NOMO-1 treated with DMSO at 0.1 percent for 48 hours (cell line): ENCODE data around the gene PPP1R12C.

Source experiments
- DNase-seq: peaks from one replicate; lab custom pipeline; 2025; ENCODE audit not compliant: unreplicated experiment; lab: John Stamatoyannopoulos, UW

Gene PPP1R12C

DNA sequence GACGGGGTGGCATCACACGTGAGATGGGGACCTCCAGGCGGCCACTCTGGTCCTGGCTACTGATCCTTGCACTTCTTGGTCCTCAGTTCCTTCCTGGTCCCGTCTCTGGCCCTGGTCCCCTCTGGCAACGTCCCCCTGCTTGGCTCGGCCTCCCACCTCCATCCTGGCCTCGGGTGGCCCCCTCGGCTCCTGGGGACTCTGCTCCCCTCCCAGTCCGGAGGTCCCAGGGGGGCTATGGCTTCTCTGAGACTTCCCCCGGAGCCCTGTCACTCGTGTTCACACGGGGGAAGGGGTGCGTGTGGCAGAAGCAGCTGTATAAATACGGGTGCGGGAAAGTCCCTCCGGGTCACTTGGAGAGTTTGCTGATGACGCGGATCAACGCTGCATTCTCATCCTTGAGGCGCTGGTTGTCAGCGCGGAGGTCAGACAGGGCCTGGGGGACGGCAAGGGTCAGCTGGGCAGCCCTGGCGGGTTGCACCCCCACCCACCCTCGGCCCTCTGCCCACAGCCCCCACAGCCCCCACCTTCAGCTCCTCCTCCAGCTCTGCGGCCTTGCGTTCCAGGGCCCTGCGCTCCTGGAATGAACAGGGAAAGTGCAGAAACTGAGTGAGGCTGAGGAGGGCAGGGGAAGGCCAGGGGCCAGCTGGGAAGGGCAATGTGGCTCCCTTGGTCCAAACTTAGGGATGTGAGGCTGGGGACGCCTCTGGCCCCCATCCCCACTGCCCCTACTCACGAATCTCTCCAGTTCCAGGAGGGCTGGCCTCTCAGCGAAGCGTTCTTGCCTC, 26.1 kb downstream of the PPP1R12C start:
- DNase-seq, result no peak

GRCh38 chr19:55090564-55090963, 26.9 kb downstream of the PPP1R12C start:
- no peak for DNase-seq

- DNase-seq, result no peak
Observed at GRCh38 chr19:55089342-55089944, 28.0 kb downstream of the PPP1R12C start.

- DNase-seq, result peak; percentile 5
Observed at GRCh38 chr19:55088543-55089341, 28.7 kb downstream of the PPP1R12C start.

DNA sequence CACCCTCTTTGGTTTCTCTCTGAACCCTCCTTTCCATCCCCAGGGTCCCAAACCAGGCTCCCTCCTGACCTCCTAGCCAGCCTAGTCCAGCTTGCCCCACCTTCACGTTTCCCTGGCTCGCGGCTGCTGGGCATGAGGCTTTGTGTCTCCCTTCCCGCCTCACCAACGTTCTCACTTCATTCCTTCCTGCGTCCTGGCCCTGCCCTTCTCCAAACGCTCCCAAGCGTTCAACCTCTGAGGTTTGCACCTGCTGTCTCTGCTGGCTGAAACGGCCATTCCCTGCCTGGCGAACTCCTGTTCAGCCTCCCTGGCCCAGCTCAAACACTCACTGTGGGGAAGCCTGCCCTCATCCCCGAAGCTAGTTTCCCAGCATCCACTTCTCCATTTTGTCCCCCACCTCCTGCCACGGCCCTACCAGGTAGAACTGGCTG, 29.4 kb downstream of the PPP1R12C start:
- no peak for DNase-seq

- no peak for DNase-seq
Observed at GRCh38 chr19:55087542-55087901, 29.9 kb downstream of the PPP1R12C start.

GRCh38 chr19:55086730-55087541, 30.5 kb downstream of the PPP1R12C start:
- DNase-seq, result no peak

DNA sequence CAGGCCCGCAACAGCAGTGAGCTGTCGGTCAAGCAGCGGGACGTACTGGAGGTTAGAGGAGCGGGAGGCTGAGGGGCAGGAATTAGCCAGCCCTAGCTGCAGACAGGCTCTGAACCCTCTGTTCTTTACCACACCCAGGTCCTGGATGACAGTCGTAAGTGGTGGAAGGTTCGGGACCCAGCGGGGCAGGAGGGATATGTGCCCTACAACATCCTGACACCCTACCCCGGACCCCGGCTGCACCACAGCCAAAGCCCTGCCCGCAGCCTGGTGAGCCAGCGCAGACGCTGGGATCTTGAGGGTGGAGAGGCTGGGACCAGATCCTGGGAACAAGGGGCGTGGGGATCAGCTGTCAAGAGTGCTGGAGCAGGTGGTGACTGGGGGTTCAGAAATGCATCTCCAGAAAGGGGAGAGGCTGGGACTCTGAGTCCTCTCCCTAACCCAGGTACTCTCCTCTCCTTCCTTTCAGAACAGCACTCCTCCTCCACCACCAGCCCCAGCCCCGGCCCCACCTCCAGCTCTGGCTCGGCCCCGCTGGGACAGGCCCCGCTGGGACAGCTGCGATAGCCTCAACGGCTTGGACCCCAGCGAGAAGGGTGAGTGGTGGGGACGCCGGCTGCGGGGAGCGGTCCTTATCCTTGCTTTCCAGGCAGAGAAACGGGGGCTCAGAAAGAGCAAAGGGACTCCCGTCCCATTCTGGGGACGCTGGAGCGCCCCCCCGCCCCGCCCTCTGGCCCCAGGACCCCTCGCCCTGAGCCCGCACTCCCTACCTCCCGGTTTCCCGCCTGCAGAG, 31.3 kb downstream of the PPP1R12C start:
- DNase-seq, result no peak

- DNase-seq, result no peak
Observed at GRCh38 chr19:55084416-55084815, 33.0 kb downstream of the PPP1R12C start.

GRCh38 chr19:55083004-55083850, 34.2 kb downstream of the PPP1R12C start:
- DNase-seq, result no peak

GRCh38 chr19:55082020-55082851, 35.2 kb downstream of the PPP1R12C start:
- peak; percentile 44 for DNase-seq

GRCh38 chr19:55081770-55082019, 35.7 kb downstream of the PPP1R12C start:
- DNase-seq, result no peak

GRCh38 chr19:55080968-55081769, 36.3 kb downstream of the PPP1R12C start:
- peak; percentile 87 for DNase-seq

DNA sequence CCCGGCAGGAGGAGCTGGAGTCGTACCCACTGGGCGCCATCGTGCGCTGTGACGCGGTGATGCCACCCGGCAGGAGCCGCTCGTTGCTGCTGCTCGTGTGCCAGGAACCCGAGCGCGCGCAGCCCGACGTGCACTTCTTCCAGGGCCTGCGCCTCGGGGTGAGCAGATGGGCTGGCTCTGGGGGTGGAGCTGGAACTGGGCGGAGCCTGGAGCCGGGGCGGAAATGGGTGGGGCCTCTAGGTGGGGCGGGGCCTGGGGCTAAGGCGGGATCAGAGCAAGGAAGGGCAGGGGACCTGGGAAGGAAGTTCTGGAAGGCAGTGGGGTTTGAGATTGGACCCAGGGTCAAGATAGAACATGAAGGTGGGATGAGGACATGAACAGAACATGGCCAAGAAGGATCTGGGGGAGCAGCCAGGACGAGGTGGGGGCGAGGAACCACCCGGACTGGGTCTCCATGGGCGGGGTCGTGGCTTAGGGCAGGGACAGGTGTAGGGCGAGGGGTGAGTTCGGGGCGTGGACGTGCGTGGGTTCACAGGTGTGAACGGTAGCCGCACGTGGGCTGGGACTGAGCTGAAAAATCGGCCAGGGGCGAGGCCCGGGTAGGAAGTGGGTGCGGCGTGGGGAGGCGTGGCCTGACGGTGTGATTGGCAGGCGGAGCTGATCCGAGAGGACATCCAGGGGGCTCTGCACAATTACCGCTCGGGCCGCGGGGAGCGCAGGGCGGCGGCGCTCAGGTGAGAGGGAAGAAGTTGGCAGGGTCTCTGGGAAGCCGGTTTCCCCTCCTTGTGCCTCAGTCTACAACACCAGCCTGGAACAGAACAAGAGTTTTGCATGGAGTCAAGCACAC, 37.1 kb downstream of the PPP1R12C start:
- DNase-seq, result peak; percentile 70

GRCh38 chr19:55079400-55080038, 37.9 kb downstream of the PPP1R12C start:
- no peak for DNase-seq

- DNase-seq, result no peak
Observed at GRCh38 chr19:55078996-55079395, 38.4 kb downstream of the PPP1R12C start.

GRCh38 chr19:55077106-55077505, 40.3 kb downstream of the PPP1R12C start:
- DNase-seq, result no peak
